DND-41 (cell line): Measurements from ENCODE around the gene PPIF.

Experiments
- ATAC-seq: fragments of 200-7000 bp; cut with Tn5 transposase; 3 replicates; pipeline ENCODE4 v1.9.1; 2021; ENCODE audit warnings: low read depth; ENCODE audit not compliant: insufficient read depth
- DNase-seq: peaks from one replicate; pipeline ENCODE4 v3.0.0-alpha.2; 2020
- H2AFZ ChIP-seq: 2 replicates; pipeline ENCODE4 v1.6.0; 2012; ENCODE audit warnings: low read depth, low read length
- H3K27ac ChIP-seq: 2 replicates; pipeline ENCODE4 v1.5.1; 2012; ENCODE audit warnings: low read length, inconsistent platforms
- H3K27me3 ChIP-seq: fragments of 200-600 bp; sonication (generic); 2 replicates; pipeline ENCODE4 v1.6.0; 2012; ENCODE audit warnings: low read length, mild to moderate bottlenecking, inconsistent platforms; ENCODE audit not compliant: insufficient read depth, poor library complexity
- H3K36me3 ChIP-seq: 2 replicates; pipeline ENCODE4 v1.5.1; 2012; ENCODE audit warnings: low read length, inconsistent platforms; ENCODE audit not compliant: insufficient read depth
- H3K4me1 ChIP-seq: 2 replicates; pipeline ENCODE4 v1.5.1; 2012; ENCODE audit warnings: mild to moderate bottlenecking, low read length; ENCODE audit not compliant: insufficient read depth
- H3K4me2 ChIP-seq: 2 replicates; pipeline ENCODE4 v1.6.0; 2012; ENCODE audit warnings: mild to moderate bottlenecking, moderate library complexity, low read length, inconsistent platforms; ENCODE audit not compliant: insufficient read depth
- H3K4me3 ChIP-seq, 2 experiments: fragments of 200-600 bp in 1 of 2; shearing (Covaris generic) in 1 of 2; 2 replicates each; pipeline ENCODE4 v1.5.1; 2012 to 2016; ENCODE audit warnings: inconsistent platforms in 2 of 2, low read length in 2 of 2, mild to moderate bottlenecking in 2 of 2, low read depth in 1 of 2, moderate library complexity in 1 of 2
- H3K79me2 ChIP-seq: 2 replicates; pipeline ENCODE4 v1.6.0; 2012; ENCODE audit warnings: low read length, inconsistent platforms; ENCODE audit not compliant: insufficient read depth
- H3K9ac ChIP-seq: 2 replicates; pipeline ENCODE4 v1.6.0; 2012; ENCODE audit warnings: low read depth, mild to moderate bottlenecking, inconsistent platforms, low read length, moderate library complexity
- H3K9me3 ChIP-seq: 2 replicates; pipeline ENCODE4 v1.5.1; 2012; ENCODE audit warnings: low read length, moderate library complexity, mild to moderate bottlenecking, inconsistent platforms; ENCODE audit not compliant: insufficient read depth, severe bottlenecking
- H4K20me1 ChIP-seq: 2 replicates; pipeline ENCODE4 v1.6.0; 2012; ENCODE audit warnings: low read length; ENCODE audit not compliant: insufficient read depth
- CTCF ChIP-seq: IDR thresholded peaks from 2 replicates; pipeline ENCODE4 v1.5.1; 2012; ENCODE audit warnings: borderline replicate concordance, low read length, moderate library complexity, mild to moderate bottlenecking; ENCODE audit not compliant: poor library complexity, severe bottlenecking; ENCODE audit errors: extremely low read depth
- EZH2 ChIP-seq: IDR thresholded peaks from 3 replicates; pipeline ENCODE4 v1.6.1; 2012; ENCODE audit warnings: borderline replicate concordance, low read depth, mild to moderate bottlenecking, moderate library complexity, low read length, inconsistent platforms; ENCODE audit not compliant: severe bottlenecking

PPIF gene

GRCh38 chr10:79359816-79360498 is 12.7 kb downstream of the PPIF start:
- DNase-seq = no peak

GRCh38 chr10:79360499-79361342 is 13.5 kb downstream of the PPIF start:
- no peaks in the 10 kb centered on the region for H3K4me1 ChIP-seq
- no peak for ATAC-seq
- no peak overlapping the region for H3K9ac ChIP-seq
- no peak for TF ChIP-seq EZH2
- no peak for TF ChIP-seq CTCF
- H3K9me3 ChIP-seq = no peaks in the 10 kb centered on the region
- H3K36me3 ChIP-seq = peaks cover 8% of the 10 kb centered on the region; the same call in 1 of the 2 replicates
- no peak overlapping the region for H2AFZ ChIP-seq
- H4K20me1 ChIP-seq = peaks cover 8% of the 10 kb centered on the region; the same call in 1 of the 2 replicates
- H3K27me3 ChIP-seq = peaks cover 8% of the 10 kb centered on the region
- no peak for DNase-seq
- no peak overlapping the region for H3K4me3 ChIP-seq
- no peak overlapping the region for H3K4me2 ChIP-seq
- H3K27ac ChIP-seq = no peak overlapping the region
- no peaks in the 10 kb centered on the region for H3K79me2 ChIP-seq

More at GRCh38 chr10:79359816-79360498, 12.7 kb downstream of the PPIF start:
- H3K27me3 ChIP-seq = peaks cover 7% of the 10 kb centered on the region
- H3K4me3 ChIP-seq = no peak overlapping the region
- no peaks in the 10 kb centered on the region for H3K9me3 ChIP-seq
- ATAC-seq = no peak
- TF ChIP-seq CTCF (no peak), EZH2 (no peak)
- no peak overlapping the region for H2AFZ ChIP-seq
- no peaks in the 10 kb centered on the region for H3K79me2 ChIP-seq
- H3K4me2 ChIP-seq = no peak overlapping the region
- H4K20me1 ChIP-seq = peaks cover 13% of the 10 kb centered on the region; the same call in 1 of the 2 replicates
- no peaks in the 10 kb centered on the region for H3K4me1 ChIP-seq
- H3K9ac ChIP-seq = no peak overlapping the region
- H3K27ac ChIP-seq = no peak overlapping the region
- H3K36me3 ChIP-seq = peaks cover 9% of the 10 kb centered on the region; the same call in 1 of the 2 replicates

- no peak overlapping the region for H3K9ac ChIP-seq
- H3K4me3 ChIP-seq = no peak overlapping the region
- no peaks in the 10 kb centered on the region for H4K20me1 ChIP-seq
- H3K4me1 ChIP-seq = no peaks in the 10 kb centered on the region
- no peak for DNase-seq
- TF ChIP-seq EZH2 = no peak
- no peak for TF ChIP-seq CTCF
- no peak for ATAC-seq
- no peak overlapping the region for H3K4me2 ChIP-seq
- H2AFZ ChIP-seq = no peak overlapping the region
- H3K36me3 ChIP-seq = no peaks in the 10 kb centered on the region
- no peak overlapping the region for H3K27ac ChIP-seq
- H3K27me3 ChIP-seq = peaks cover 12% of the 10 kb centered on the region
- H3K9me3 ChIP-seq = no peaks in the 10 kb centered on the region
- no peaks in the 10 kb centered on the region for H3K79me2 ChIP-seq
Observed at GRCh38 chr10:79361726-79362397, 14.6 kb downstream of the PPIF start.
